Measurements from ENCODE around the gene TMEM269.

The TMEM269 gene

DNA sequence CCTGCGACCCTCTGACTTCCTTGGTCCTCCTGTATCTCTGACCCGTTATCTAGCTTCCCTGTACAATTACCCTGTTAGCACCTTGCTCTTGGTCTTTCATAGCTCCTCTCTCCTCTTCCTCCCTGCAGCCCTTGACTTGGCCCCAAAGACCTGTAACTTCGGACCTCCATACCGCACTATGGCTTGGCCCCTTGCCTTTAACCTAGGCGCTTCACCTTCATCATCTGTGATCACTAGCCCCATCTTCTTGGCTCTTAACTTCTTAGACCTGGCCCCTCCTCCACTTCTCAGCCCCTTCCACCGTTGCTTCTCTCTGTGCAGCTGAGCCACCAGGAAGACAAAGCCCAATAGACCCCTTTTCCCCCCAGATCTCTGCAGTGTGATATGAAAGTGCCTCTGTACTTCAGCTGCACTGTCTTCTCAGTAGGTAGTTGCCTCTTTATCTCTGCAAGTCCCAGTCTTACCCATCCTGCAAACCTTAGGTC lies 62.4 kb downstream of the TMEM269 start:
- Histone ChIP-seq H3K4me2 (ENCODE audit: low read length) (peak overlapping the region; percentile 98), H3K27me3 (ENCODE audit: control insufficient read depth, insufficient read depth, low read length) (no peaks in the 10 kb centered on the region), H3K9me3 (replicated peaks; ENCODE audit: low read length) (no peaks in the 10 kb centered on the region), H3K4me3 (ENCODE audit: low read length) (peak overlapping the region; percentile 85), H3K36me3 (ENCODE audit: insufficient read depth, low read length) (peaks cover 30% of the 10 kb centered on the region), H3K4me1 (ENCODE audit: control insufficient read depth, insufficient read depth, low read length) (peaks cover 15% of the 10 kb centered on the region), H3K9ac (ENCODE audit: low read depth, low read length) (peak overlapping the region; percentile 89)

DNA sequence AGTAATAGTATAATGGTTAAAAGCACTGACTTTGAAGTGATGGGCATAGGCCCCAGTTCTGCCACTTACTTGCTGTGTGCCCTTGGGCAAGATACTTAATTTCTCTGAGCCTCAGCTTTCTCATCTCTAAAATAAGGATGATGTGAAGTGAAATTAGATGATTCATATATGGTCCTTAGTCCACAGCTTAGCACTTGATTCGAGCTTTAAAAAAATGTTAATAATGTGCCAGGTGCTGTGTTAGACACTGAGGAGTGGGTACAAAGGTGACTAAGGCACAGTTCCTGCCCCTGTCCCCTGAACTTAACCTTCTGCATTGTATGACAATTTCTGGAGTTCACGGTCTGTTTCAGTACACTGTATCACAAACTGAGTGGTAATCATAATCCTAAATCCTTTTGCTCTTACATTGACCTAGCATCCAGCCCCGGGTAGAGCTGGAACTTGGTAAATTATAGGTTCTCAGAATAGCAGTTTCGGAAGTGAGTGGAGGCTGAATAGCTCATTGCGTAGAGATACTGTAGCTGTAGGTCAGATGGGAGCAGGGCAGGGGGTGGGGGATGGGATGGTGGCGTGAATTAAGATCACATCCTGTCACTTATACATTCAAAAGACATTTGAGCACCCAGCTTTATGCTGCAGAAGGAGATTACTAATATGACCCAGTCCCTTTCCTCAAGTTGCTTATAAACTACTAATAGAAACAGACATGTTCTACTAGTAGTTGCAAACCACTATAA lies 63.1 kb downstream of the TMEM269 start:
- H3K9me3 ChIP-seq (replicated peaks; ENCODE audit: low read length) = no peaks in the 10 kb centered on the region
- no peaks in the 10 kb centered on the region for H3K27me3 ChIP-seq (ENCODE audit: control insufficient read depth, insufficient read depth, low read length)
- peaks cover 25% of the 10 kb centered on the region for H3K36me3 ChIP-seq (ENCODE audit: insufficient read depth, low read length)
- no peak overlapping the region for H3K9ac ChIP-seq (ENCODE audit: low read depth, low read length)
- H3K4me2 ChIP-seq (ENCODE audit: low read length) = peak overlapping the region; percentile 98
- peak overlapping the region; percentile 85 for H3K4me3 ChIP-seq (ENCODE audit: low read length)
- H3K4me1 ChIP-seq (ENCODE audit: control insufficient read depth, insufficient read depth, low read length) = peaks cover 15% of the 10 kb centered on the region

- Histone ChIP-seq H3K4me1 (ENCODE audit: control insufficient read depth, insufficient read depth, low read length) (peaks cover 15% of the 10 kb centered on the region), H3K4me3 (ENCODE audit: low read length) (no peak overlapping the region), H3K36me3 (ENCODE audit: insufficient read depth, low read length) (peaks cover 23% of the 10 kb centered on the region), H3K9me3 (replicated peaks; ENCODE audit: low read length) (no peaks in the 10 kb centered on the region), H3K27me3 (ENCODE audit: control insufficient read depth, insufficient read depth, low read length) (no peaks in the 10 kb centered on the region), H3K9ac (ENCODE audit: low read depth, low read length) (no peak overlapping the region), H3K4me2 (ENCODE audit: low read length) (no peak overlapping the region)
These were observed 64.2 kb downstream of the TMEM269 start for GRCh38 chr1:42848823-42849537.

GRCh38 chr1:42849944-42850343 lies 65.2 kb downstream of the TMEM269 start:
- H3K4me3 ChIP-seq (ENCODE audit: low read length) = no peak overlapping the region
- peaks cover 23% of the 10 kb centered on the region for H3K36me3 ChIP-seq (ENCODE audit: insufficient read depth, low read length)
- no peak overlapping the region for H3K4me2 ChIP-seq (ENCODE audit: low read length)
- no peak overlapping the region for H3K9ac ChIP-seq (ENCODE audit: low read depth, low read length)
- H3K9me3 ChIP-seq (replicated peaks; ENCODE audit: low read length) = no peaks in the 10 kb centered on the region
- no peaks in the 10 kb centered on the region for H3K27me3 ChIP-seq (ENCODE audit: control insufficient read depth, insufficient read depth, low read length)
- peaks cover 11% of the 10 kb centered on the region for H3K4me1 ChIP-seq (ENCODE audit: control insufficient read depth, insufficient read depth, low read length)
